ENCODE results near the gene CX3CR1.

Gene CX3CR1

DNA sequence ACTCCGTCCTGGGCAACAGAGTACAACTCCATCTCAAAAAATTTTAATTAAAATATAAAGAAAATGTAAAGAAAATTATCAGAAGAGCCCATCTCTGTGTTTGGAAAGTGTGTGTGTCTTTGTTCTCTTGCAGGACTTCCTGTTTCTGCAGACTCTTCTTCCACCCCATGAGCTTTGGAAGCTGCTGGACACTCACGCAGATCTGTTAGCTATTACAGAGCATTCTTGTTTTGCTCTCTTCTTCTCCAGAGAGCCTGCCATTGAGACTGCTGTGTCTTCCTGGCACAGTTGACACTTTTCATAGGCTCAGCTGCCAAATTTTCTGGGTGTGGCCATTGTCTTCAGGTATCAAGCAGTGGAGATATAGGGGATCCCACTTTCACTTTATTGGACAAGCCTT lies 43.7 kb upstream of the CX3CR1 start:
- TF ChIP-seq TAF1 (IDR thresholded peaks at IDR 0.05; ENCODE audit: borderline replicate concordance, insufficient read depth, low read length) (no peak), POLR2AphosphoS5 (IDR thresholded peaks at IDR 0.05; ENCODE audit: low read depth, low read length) (no peak), REST (IDR thresholded peaks at IDR 0.05; ENCODE audit: insufficient read depth in 1 of 2, low read depth in 2 of 2, low read length in 2 of 2) (no peak), SIN3A (IDR thresholded peaks at IDR 0.05; ENCODE audit: borderline replicate concordance, insufficient read depth, low read length) (no peak), FOXP2 (optimal IDR thresholded peaks at IDR 0.05; ENCODE audit: borderline replicate concordance, extremely low read depth, extremely low read length, insufficient read depth) (no peak)

DNA sequence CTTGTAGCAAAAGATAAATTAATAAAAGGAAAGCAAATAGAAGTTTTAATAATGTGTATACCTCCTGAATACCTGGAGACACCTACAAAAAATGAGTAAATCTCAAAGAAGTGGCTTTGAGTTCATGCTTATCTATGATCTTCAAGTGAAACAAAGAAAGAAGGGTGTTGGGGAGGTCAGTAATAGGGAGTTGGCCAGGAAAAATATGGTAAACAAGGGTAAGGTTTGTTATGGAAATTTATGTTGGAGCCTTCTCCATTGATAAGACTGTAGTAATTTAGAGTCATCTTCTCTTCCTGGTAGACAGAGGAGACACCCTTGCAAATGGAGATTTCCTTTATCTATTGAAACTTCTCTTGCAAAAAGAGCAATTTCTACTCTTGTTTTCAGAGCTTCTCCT lies 43.1 kb upstream of the CX3CR1 start:
- TF ChIP-seq POLR2AphosphoS5 (IDR thresholded peaks at IDR 0.05; ENCODE audit: low read depth, low read length) (no peak), SIN3A (IDR thresholded peaks at IDR 0.05; ENCODE audit: borderline replicate concordance, insufficient read depth, low read length) (no peak), TAF1 (IDR thresholded peaks at IDR 0.05; ENCODE audit: borderline replicate concordance, insufficient read depth, low read length) (no peak), FOXP2 (optimal IDR thresholded peaks at IDR 0.05; ENCODE audit: borderline replicate concordance, extremely low read depth, extremely low read length, insufficient read depth) (no peak), REST (IDR thresholded peaks at IDR 0.05; ENCODE audit: insufficient read depth in 1 of 2, low read depth in 2 of 2, low read length in 2 of 2) (no peak)

DNA sequence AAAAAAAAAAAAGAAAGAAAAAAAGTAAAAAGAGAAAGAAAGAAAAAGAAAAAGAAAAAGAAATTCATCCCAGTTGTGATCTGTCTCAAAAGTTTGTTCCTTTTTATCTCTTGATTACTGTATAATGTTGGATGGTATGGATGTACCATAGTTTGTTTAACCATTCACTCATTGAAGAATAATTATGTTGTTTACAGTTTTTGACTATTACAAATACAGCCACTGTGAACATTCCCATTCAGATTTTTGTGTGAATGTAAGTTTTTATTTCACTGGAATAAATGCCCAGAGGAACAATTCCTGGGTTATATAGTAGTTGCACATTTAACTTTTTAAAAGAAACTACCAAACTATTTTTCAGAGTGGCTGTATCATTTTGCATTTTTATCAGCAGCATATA lies 39.4 kb upstream of the CX3CR1 start:
- TF ChIP-seq FOXP2 (optimal IDR thresholded peaks at IDR 0.05; ENCODE audit: borderline replicate concordance, extremely low read depth, extremely low read length, insufficient read depth) (no peak), SIN3A (IDR thresholded peaks at IDR 0.05; ENCODE audit: borderline replicate concordance, insufficient read depth, low read length) (no peak), REST (IDR thresholded peaks at IDR 0.05; ENCODE audit: insufficient read depth in 1 of 2, low read depth in 2 of 2, low read length in 2 of 2) (no peak), TAF1 (IDR thresholded peaks at IDR 0.05; ENCODE audit: borderline replicate concordance, insufficient read depth, low read length) (no peak), POLR2AphosphoS5 (IDR thresholded peaks at IDR 0.05; ENCODE audit: low read depth, low read length) (no peak)

GRCh38 chr3:39318301-39318700 lies 38.5 kb upstream of the CX3CR1 start:
- no peak for TF ChIP-seq TAF1 (IDR thresholded peaks at IDR 0.05; ENCODE audit: borderline replicate concordance, insufficient read depth, low read length)
- TF ChIP-seq FOXP2 (optimal IDR thresholded peaks at IDR 0.05; ENCODE audit: borderline replicate concordance, extremely low read depth, extremely low read length, insufficient read depth), result no peak
- no peak for TF ChIP-seq REST (IDR thresholded peaks at IDR 0.05; ENCODE audit: insufficient read depth in 1 of 2, low read depth in 2 of 2, low read length in 2 of 2)
- no peak for TF ChIP-seq SIN3A (IDR thresholded peaks at IDR 0.05; ENCODE audit: borderline replicate concordance, insufficient read depth, low read length)
- no peak for TF ChIP-seq POLR2AphosphoS5 (IDR thresholded peaks at IDR 0.05; ENCODE audit: low read depth, low read length)

Measured in PFSK-1 (cell line).